ENCODE results near the gene KIT. TPM values are rescaled to one million over a fixed set of nuclear protein-coding genes. Genes with fewer than 3 reads are reported as not detected.

Gene KIT
- total RNA-seq, 1 donor from 2014 or later: 1.2 TPM

- no peaks in the 10 kb centered on the region for H3K4me1 ChIP-seq
- H3K9me3 ChIP-seq (replicated peaks): no peaks in the 10 kb centered on the region
- DNase-seq: no peak
- H3K27ac ChIP-seq (replicated peaks): no peak overlapping the region
- H3K36me3 ChIP-seq: no peaks in the 10 kb centered on the region
- peaks cover 5% of the 10 kb centered on the region for H3K27me3 ChIP-seq (ENCODE audit: low read depth)
- TF ChIP-seq CTCF (IDR thresholded peaks at IDR 0.05; ENCODE audit: borderline replicate concordance): no peak
- intact Hi-C loops (cut with micrococcal nuclease): no loop called here
- H3K4me3 ChIP-seq: no peak overlapping the region
Measured at GRCh38 chr4:54712206-54712605, 54.4 kb downstream of the KIT start.

DNA sequence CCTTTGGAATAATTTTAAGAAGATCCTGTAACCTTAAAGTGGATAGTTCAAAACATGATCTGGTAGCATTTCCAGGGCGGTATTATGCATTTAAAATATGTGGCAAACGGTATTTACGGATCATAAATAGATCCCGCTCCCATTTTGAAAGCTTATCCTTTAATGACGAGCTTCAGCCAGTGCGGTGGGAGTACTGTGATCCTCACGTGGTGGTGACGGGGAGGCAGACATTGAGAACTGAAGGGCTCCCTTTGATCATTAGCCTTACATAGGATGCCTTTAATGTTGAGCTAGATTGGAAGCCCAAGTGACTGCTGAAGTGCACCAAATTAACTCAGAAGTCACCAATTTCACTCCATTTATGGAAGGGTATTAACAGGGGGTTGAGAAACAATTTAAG lies 56.9 kb downstream of the KIT start:
- no peak for DNase-seq
- intact Hi-C loops (cut with micrococcal nuclease): no loop called here
- no peaks in the 10 kb centered on the region for H3K27me3 ChIP-seq (ENCODE audit: low read depth)
- no peaks in the 10 kb centered on the region for H3K4me1 ChIP-seq
- no peak overlapping the region for H3K4me3 ChIP-seq
- TF ChIP-seq CTCF (IDR thresholded peaks at IDR 0.05; ENCODE audit: borderline replicate concordance): no peak
- H3K27ac ChIP-seq (replicated peaks): no peak overlapping the region
- H3K36me3 ChIP-seq: no peaks in the 10 kb centered on the region
- H3K9me3 ChIP-seq (replicated peaks): no peaks in the 10 kb centered on the region

DNA sequence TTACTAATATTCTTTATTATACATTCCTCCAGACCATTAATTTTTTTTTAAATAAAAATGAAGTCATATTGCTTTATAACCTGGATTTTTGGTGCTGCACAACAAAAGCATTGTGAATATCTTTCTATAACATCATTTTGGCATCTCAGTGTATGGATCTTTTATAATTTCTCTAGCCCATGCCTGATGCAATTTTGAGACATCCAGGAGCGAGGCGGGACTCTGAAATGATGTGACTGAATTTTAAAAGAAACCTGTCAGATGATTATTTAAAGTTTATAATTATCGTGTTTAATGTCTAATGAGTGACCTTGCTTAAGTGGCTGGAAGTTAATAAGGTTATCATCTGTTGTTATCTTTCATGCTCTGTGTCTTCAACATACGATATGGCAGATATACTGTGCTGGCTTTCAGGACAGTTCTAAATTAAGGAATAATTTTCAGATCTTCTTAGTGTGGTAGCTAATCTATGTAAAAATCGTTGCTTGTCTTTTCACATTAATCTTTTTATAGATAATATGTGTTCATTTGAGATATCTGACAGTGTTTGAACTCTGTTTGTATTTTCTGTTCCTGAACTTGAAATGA lies 58.8 kb downstream of the KIT start:
- no peak for TF ChIP-seq CTCF (IDR thresholded peaks at IDR 0.05; ENCODE audit: borderline replicate concordance)
- Histone ChIP-seq H3K27me3 (ENCODE audit: low read depth) (no peaks in the 10 kb centered on the region), H3K4me1 (no peaks in the 10 kb centered on the region), H3K36me3 (no peaks in the 10 kb centered on the region), H3K27ac (replicated peaks) (no peak overlapping the region), H3K9me3 (replicated peaks) (no peaks in the 10 kb centered on the region), H3K4me3 (no peak overlapping the region)
- no peak for DNase-seq
- intact Hi-C loops (cut with micrococcal nuclease): no loop called here

- no peak for TF ChIP-seq CTCF (IDR thresholded peaks at IDR 0.05; ENCODE audit: borderline replicate concordance)
- Histone ChIP-seq H3K27me3 (ENCODE audit: low read depth) (no peaks in the 10 kb centered on the region), H3K27ac (replicated peaks) (no peak overlapping the region), H3K9me3 (replicated peaks) (no peaks in the 10 kb centered on the region), H3K4me3 (no peak overlapping the region), H3K36me3 (no peaks in the 10 kb centered on the region), H3K4me1 (no peaks in the 10 kb centered on the region)
- DNase-seq: no peak
- intact Hi-C loops (cut with micrococcal nuclease): no loop called here
Measured at GRCh38 chr4:54717694-54718093, 59.9 kb downstream of the KIT start.

GRCh38 chr4:54719378-54719777 lies 61.6 kb downstream of the KIT start:
- Histone ChIP-seq H3K9me3 (replicated peaks) (no peaks in the 10 kb centered on the region), H3K27me3 (ENCODE audit: low read depth) (no peaks in the 10 kb centered on the region), H3K4me3 (no peak overlapping the region), H3K36me3 (no peaks in the 10 kb centered on the region), H3K27ac (replicated peaks) (no peak overlapping the region), H3K4me1 (peaks cover 9% of the 10 kb centered on the region)
- intact Hi-C loops (cut with micrococcal nuclease): no loop called here
- TF ChIP-seq CTCF (IDR thresholded peaks at IDR 0.05; ENCODE audit: borderline replicate concordance): no peak
- no peak for DNase-seq
